PFSK-1 (cell line): ENCODE data around the gene CDC26.

Experiments
- FOXP2 ChIP-seq: optimal IDR thresholded peaks from 2 replicates; pipeline ENCODE3; 2011; ENCODE audit warnings: borderline replicate concordance, control low read depth, inconsistent platforms; ENCODE audit not compliant: insufficient read depth; ENCODE audit errors: extremely low read length, extremely low read depth
- POLR2AphosphoS5 ChIP-seq: IDR thresholded peaks from 2 replicates; pipeline ENCODE4 v1.6.1; 2012; ENCODE audit warnings: low read depth, mild to moderate bottlenecking, control low read depth, low read length, moderate library complexity
- SIN3A ChIP-seq: IDR thresholded peaks from 2 replicates; pipeline ENCODE4 v1.6.1; 2012; ENCODE audit warnings: mild to moderate bottlenecking, low read length, moderate library complexity, borderline replicate concordance; ENCODE audit not compliant: insufficient read depth
- TAF1 ChIP-seq: IDR thresholded peaks from 2 replicates; pipeline ENCODE4 v1.6.1; 2012; ENCODE audit warnings: low read length, control low read depth, borderline replicate concordance; ENCODE audit not compliant: insufficient read depth
- TF ChIP-seq, protein P1 (sequence below), 2 experiments: IDR thresholded peaks; 2 replicates each; pipeline versions ENCODE4 v1.6.1 to v1.8.0; 2011 to 2012; ENCODE audit warnings: low read depth in 2 of 2, low read length in 2 of 2, control low read depth in 1 of 2, inconsistent platforms in 1 of 2, mild to moderate bottlenecking in 1 of 2, moderate library complexity in 1 of 2; ENCODE audit not compliant: insufficient read depth in 1 of 2

- TF ChIP-seq, protein P1, sequence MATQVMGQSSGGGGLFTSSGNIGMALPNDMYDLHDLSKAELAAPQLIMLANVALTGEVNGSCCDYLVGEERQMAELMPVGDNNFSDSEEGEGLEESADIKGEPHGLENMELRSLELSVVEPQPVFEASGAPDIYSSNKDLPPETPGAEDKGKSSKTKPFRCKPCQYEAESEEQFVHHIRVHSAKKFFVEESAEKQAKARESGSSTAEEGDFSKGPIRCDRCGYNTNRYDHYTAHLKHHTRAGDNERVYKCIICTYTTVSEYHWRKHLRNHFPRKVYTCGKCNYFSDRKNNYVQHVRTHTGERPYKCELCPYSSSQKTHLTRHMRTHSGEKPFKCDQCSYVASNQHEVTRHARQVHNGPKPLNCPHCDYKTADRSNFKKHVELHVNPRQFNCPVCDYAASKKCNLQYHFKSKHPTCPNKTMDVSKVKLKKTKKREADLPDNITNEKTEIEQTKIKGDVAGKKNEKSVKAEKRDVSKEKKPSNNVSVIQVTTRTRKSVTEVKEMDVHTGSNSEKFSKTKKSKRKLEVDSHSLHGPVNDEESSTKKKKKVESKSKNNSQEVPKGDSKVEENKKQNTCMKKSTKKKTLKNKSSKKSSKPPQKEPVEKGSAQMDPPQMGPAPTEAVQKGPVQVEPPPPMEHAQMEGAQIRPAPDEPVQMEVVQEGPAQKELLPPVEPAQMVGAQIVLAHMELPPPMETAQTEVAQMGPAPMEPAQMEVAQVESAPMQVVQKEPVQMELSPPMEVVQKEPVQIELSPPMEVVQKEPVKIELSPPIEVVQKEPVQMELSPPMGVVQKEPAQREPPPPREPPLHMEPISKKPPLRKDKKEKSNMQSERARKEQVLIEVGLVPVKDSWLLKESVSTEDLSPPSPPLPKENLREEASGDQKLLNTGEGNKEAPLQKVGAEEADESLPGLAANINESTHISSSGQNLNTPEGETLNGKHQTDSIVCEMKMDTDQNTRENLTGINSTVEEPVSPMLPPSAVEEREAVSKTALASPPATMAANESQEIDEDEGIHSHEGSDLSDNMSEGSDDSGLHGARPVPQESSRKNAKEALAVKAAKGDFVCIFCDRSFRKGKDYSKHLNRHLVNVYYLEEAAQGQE (IDR thresholded peaks at IDR 0.05; ENCODE audit: insufficient read depth in 1 of 2, low read depth in 2 of 2, low read length in 2 of 2), result no peak
- TF ChIP-seq SIN3A, result no peak
- no peak for TF ChIP-seq POLR2AphosphoS5
- TF ChIP-seq TAF1, result no peak
- no peak for TF ChIP-seq FOXP2
These were observed 36.5 kb downstream of the CDC26 start for GRCh38 chr9:113238859-113239232.
